ENCODE results near the gene KDM1A. TPM values are rescaled to one million over a fixed set of nuclear protein-coding genes. Genes with fewer than 3 reads are reported as not detected.

Gene KDM1A
- total RNA-seq, 2 donors from 2014 or later, result 32.2 to 34.4 TPM

GRCh38 chr1:23023174-23023845 lies 4.0 kb downstream of the KDM1A start:
- H3K9me3 ChIP-seq (ENCODE audit: control insufficient read depth, low read length, poor library complexity, severe bottlenecking), result no peaks in the 10 kb centered on the region
- H3K4me3 Mint-ChIP-seq, result no peak overlapping the region

GRCh38 chr1:23026568-23026967 lies 7.3 kb downstream of the KDM1A start:
- Mint-ChIP-seq H3K27ac (peak overlapping the region; percentile 3), H3K36me3 (ENCODE audit: low read depth) (peaks cover 2% of the 10 kb centered on the region), H3K4me1 (peaks cover 32% of the 10 kb centered on the region), H3K4me3 (no peak overlapping the region), H3K27me3 (no peaks in the 10 kb centered on the region)
- no peak for DNase-seq
- H3K9me3 ChIP-seq (ENCODE audit: control insufficient read depth, low read length, poor library complexity, severe bottlenecking), result no peaks in the 10 kb centered on the region
- ATAC-seq, result no peak

More at GRCh38 chr1:23023174-23023845, 4.0 kb downstream of the KDM1A start:
- DNase-seq (no peak), ATAC-seq (no peak)
- no peak overlapping the region for H3K27ac Mint-ChIP-seq
- no peaks in the 10 kb centered on the region for H3K27me3 Mint-ChIP-seq
- peaks cover 11% of the 10 kb centered on the region for H3K36me3 Mint-ChIP-seq (ENCODE audit: low read depth)
- peaks cover 36% of the 10 kb centered on the region for H3K4me1 Mint-ChIP-seq

- Mint-ChIP-seq H3K27ac (no peak overlapping the region), H3K4me1 (peaks cover 35% of the 10 kb centered on the region), H3K4me3 (no peak overlapping the region), H3K36me3 (ENCODE audit: low read depth) (peaks cover 4% of the 10 kb centered on the region), H3K27me3 (no peaks in the 10 kb centered on the region)
- no peaks in the 10 kb centered on the region for H3K9me3 ChIP-seq (ENCODE audit: control insufficient read depth, low read length, poor library complexity, severe bottlenecking)
- DNase-seq (no peak), ATAC-seq (no peak)
These were observed 8.2 kb downstream of the KDM1A start for GRCh38 chr1:23027352-23027907.

- Mint-ChIP-seq H3K27ac (no peak overlapping the region), H3K27me3 (no peaks in the 10 kb centered on the region), H3K4me1 (peaks cover 33% of the 10 kb centered on the region), H3K4me3 (no peak overlapping the region), H3K36me3 (ENCODE audit: low read depth) (peaks cover 6% of the 10 kb centered on the region)
- no peak for DNase-seq
- no peaks in the 10 kb centered on the region for H3K9me3 ChIP-seq (ENCODE audit: control insufficient read depth, low read length, poor library complexity, severe bottlenecking)
- ATAC-seq, result no peak
These were observed 10.1 kb downstream of the KDM1A start for GRCh38 chr1:23029337-23029736.

- Mint-ChIP-seq H3K4me1 (peaks cover 28% of the 10 kb centered on the region), H3K36me3 (ENCODE audit: low read depth) (peaks cover 6% of the 10 kb centered on the region), H3K27ac (no peak overlapping the region), H3K27me3 (no peaks in the 10 kb centered on the region), H3K4me3 (no peak overlapping the region)
- H3K9me3 ChIP-seq (ENCODE audit: control insufficient read depth, low read length, poor library complexity, severe bottlenecking), result no peaks in the 10 kb centered on the region
- ATAC-seq (no peak), DNase-seq (no peak)
These were observed 16.7 kb downstream of the KDM1A start for GRCh38 chr1:23035823-23036452.

- Mint-ChIP-seq H3K27me3 (no peaks in the 10 kb centered on the region), H3K36me3 (ENCODE audit: low read depth) (peaks cover 4% of the 10 kb centered on the region), H3K4me3 (no peak overlapping the region), H3K27ac (no peak overlapping the region), H3K4me1 (peaks cover 24% of the 10 kb centered on the region)
- H3K9me3 ChIP-seq (ENCODE audit: control insufficient read depth, low read length, poor library complexity, severe bottlenecking), result no peaks in the 10 kb centered on the region
- DNase-seq (no peak), ATAC-seq (no peak)
These were observed 17.9 kb downstream of the KDM1A start for GRCh38 chr1:23037081-23037740.

- no peak overlapping the region for H3K27ac Mint-ChIP-seq
- ATAC-seq (no peak), DNase-seq (no peak)
- H3K27me3 Mint-ChIP-seq, result no peaks in the 10 kb centered on the region
- peaks cover 2% of the 10 kb centered on the region for H3K36me3 Mint-ChIP-seq (ENCODE audit: low read depth)
- peaks cover 20% of the 10 kb centered on the region for H3K4me1 Mint-ChIP-seq
- H3K4me3 Mint-ChIP-seq, result no peak overlapping the region
- H3K9me3 ChIP-seq (ENCODE audit: control insufficient read depth, low read length, poor library complexity, severe bottlenecking), result no peaks in the 10 kb centered on the region
These were observed 20.1 kb downstream of the KDM1A start for GRCh38 chr1:23039308-23039826.

GRCh38 chr1:23040509-23040908 lies 21.2 kb downstream of the KDM1A start:
- peaks cover 19% of the 10 kb centered on the region for H3K4me1 Mint-ChIP-seq
- H3K27me3 Mint-ChIP-seq, result no peaks in the 10 kb centered on the region

GRCh38 chr1:23044035-23044434 lies 24.8 kb downstream of the KDM1A start:
- ATAC-seq, result no peak
- no peak for DNase-seq
- no peaks in the 10 kb centered on the region for H3K27me3 Mint-ChIP-seq
- no peak overlapping the region for H3K27ac Mint-ChIP-seq
- peaks cover 17% of the 10 kb centered on the region for H3K4me1 Mint-ChIP-seq
- peaks cover 2% of the 10 kb centered on the region for H3K36me3 Mint-ChIP-seq (ENCODE audit: low read depth)
- H3K9me3 ChIP-seq (ENCODE audit: control insufficient read depth, low read length, poor library complexity, severe bottlenecking), result no peaks in the 10 kb centered on the region
- H3K4me3 Mint-ChIP-seq, result no peak overlapping the region

More at GRCh38 chr1:23040509-23040908, 21.2 kb downstream of the KDM1A start:
- DNase-seq, result no peak
- ATAC-seq, result no peak
- no peaks in the 10 kb centered on the region for H3K9me3 ChIP-seq (ENCODE audit: control insufficient read depth, low read length, poor library complexity, severe bottlenecking)
- peaks cover 2% of the 10 kb centered on the region for H3K36me3 Mint-ChIP-seq (ENCODE audit: low read depth)
- H3K27ac Mint-ChIP-seq, result no peak overlapping the region
- H3K4me3 Mint-ChIP-seq, result no peak overlapping the region

GRCh38 chr1:23050201-23050600 lies 30.9 kb downstream of the KDM1A start:
- Mint-ChIP-seq H3K4me1 (peaks cover 12% of the 10 kb centered on the region), H3K27ac (no peak overlapping the region), H3K27me3 (no peaks in the 10 kb centered on the region), H3K36me3 (ENCODE audit: low read depth) (peaks cover 9% of the 10 kb centered on the region), H3K4me3 (no peak overlapping the region)
- DNase-seq (no peak), ATAC-seq (no peak)
- H3K9me3 ChIP-seq (ENCODE audit: control insufficient read depth, low read length, poor library complexity, severe bottlenecking), result no peaks in the 10 kb centered on the region

- no peak overlapping the region for H3K4me3 Mint-ChIP-seq
- H3K4me1 Mint-ChIP-seq, result peaks cover 4% of the 10 kb centered on the region
- H3K27me3 Mint-ChIP-seq, result no peaks in the 10 kb centered on the region
- no peak overlapping the region for H3K27ac Mint-ChIP-seq
- H3K36me3 Mint-ChIP-seq (ENCODE audit: low read depth), result peaks cover 7% of the 10 kb centered on the region
- DNase-seq, result no peak
- ATAC-seq, result no peak
- H3K9me3 ChIP-seq (ENCODE audit: control insufficient read depth, low read length, poor library complexity, severe bottlenecking), result no peaks in the 10 kb centered on the region
These were observed 32.1 kb downstream of the KDM1A start for GRCh38 chr1:23051290-23051909.

- H3K27me3 Mint-ChIP-seq, result no peaks in the 10 kb centered on the region
- H3K4me1 Mint-ChIP-seq, result peaks cover 9% of the 10 kb centered on the region
- no peak overlapping the region for H3K27ac Mint-ChIP-seq
- ATAC-seq (no peak), DNase-seq (no peak)
- H3K9me3 ChIP-seq (ENCODE audit: control insufficient read depth, low read length, poor library complexity, severe bottlenecking), result no peaks in the 10 kb centered on the region
- no peak overlapping the region for H3K4me3 Mint-ChIP-seq
- H3K36me3 Mint-ChIP-seq (ENCODE audit: low read depth), result peaks cover 14% of the 10 kb centered on the region
These were observed 38.0 kb downstream of the KDM1A start for GRCh38 chr1:23057301-23057700.

GRCh38 chr1:23062271-23062670 lies 43.0 kb downstream of the KDM1A start:
- no peak overlapping the region for H3K27ac Mint-ChIP-seq
- peaks cover 10% of the 10 kb centered on the region for H3K4me1 Mint-ChIP-seq
- no peaks in the 10 kb centered on the region for H3K9me3 ChIP-seq (ENCODE audit: control insufficient read depth, low read length, poor library complexity, severe bottlenecking)
- H3K4me3 Mint-ChIP-seq, result no peak overlapping the region
- peaks cover 13% of the 10 kb centered on the region for H3K36me3 Mint-ChIP-seq (ENCODE audit: low read depth)
- no peaks in the 10 kb centered on the region for H3K27me3 Mint-ChIP-seq
- no peak for ATAC-seq
- no peak for DNase-seq
